ENCODE measurements around the gene IQSEC1.

- TF ChIP-seq POLR2A (IDR thresholded peaks at IDR 0.05; ENCODE audit: low read depth, low read length) (no peak), CTCF (IDR thresholded peaks at IDR 0.05; ENCODE audit: extremely low read depth in 1 of 2, insufficient read depth in 1 of 2, low read depth in 1 of 2, low read length in 2 of 2) (no peak), POLR2AphosphoS5 (IDR thresholded peaks at IDR 0.05; ENCODE audit: insufficient read depth, low read depth, low read length) (no peak), EZH2 (IDR thresholded peaks at IDR 0.05; ENCODE audit: borderline replicate concordance, low read depth, low read length, severe bottlenecking) (no peak), JUN (IDR thresholded peaks at IDR 0.05; ENCODE audit: borderline replicate concordance, insufficient read depth, insufficient read length, low read depth) (no peak), MAX (IDR thresholded peaks at IDR 0.05; ENCODE audit: insufficient read depth, insufficient read length) (no peak)
Observed at GRCh38 chr3:13049400-13049799, 23.8 kb downstream of the IQSEC1 start.
